K562 (cell line): ENCODE data around the gene CFAP92. TPM values are rescaled to one million over a fixed set of nuclear protein-coding genes. Genes with fewer than 3 reads are reported as not detected.
A peak's percentile ranks its signal among the peaks of the same experiment; 100 is the strongest.

Source experiments
- BCOR ChIP-seq: fragments of 450-650 bp; IDR thresholded peaks from 2 replicates; pipeline ENCODE4 v1.6.1; 2016
- ETV5 ChIP-seq: sonication (generic); formaldehyde crosslinking; IDR thresholded peaks from 2 replicates; pipeline ENCODE4 v1.4.0; 2020; ENCODE audit warnings: low read depth, mild to moderate bottlenecking, missing genetic modification reagents
- GATA2 ChIP-seq: sonication (generic); formaldehyde crosslinking; IDR thresholded peaks from 2 replicates; pipeline ENCODE4 v1.4.0; 2020; ENCODE audit warnings: mild to moderate bottlenecking, missing genetic modification reagents
- HDAC1 ChIP-seq, 2 experiments: fragments of 450-650 bp; IDR thresholded peaks; 2 replicates each; pipeline ENCODE4 v1.6.1; 2016 to 2017; ENCODE audit warnings: inconsistent platforms in 1 of 2, mild to moderate bottlenecking in 1 of 2, moderate library complexity in 1 of 2
- L3MBTL2 ChIP-seq: fragments of 450-650 bp; IDR thresholded peaks from 2 replicates; pipeline ENCODE4 v1.6.1; 2016; ENCODE audit warnings: mild to moderate bottlenecking, moderate library complexity
- LEF1 ChIP-seq: fragments of 450-650 bp; IDR thresholded peaks from 2 replicates; pipeline ENCODE4 v1.6.1; 2016; ENCODE audit warnings: mild to moderate bottlenecking
- MEIS2 ChIP-seq: fragments of 450-650 bp; IDR thresholded peaks from 2 replicates; pipeline ENCODE4 v1.6.1; 2014; ENCODE audit warnings: mild to moderate bottlenecking; ENCODE audit not compliant: partially characterized antibody
- SIN3A ChIP-seq, 2 experiments: fragments of 150-350 bp in 1 of 2; IDR thresholded peaks; 2 replicates each; pipeline ENCODE4 v1.6.1; 2011 to 2016; ENCODE audit warnings: borderline replicate concordance in 2 of 2, low read depth in 2 of 2, low read length in 2 of 2, mild to moderate bottlenecking in 2 of 2, moderate library complexity in 2 of 2; ENCODE audit not compliant: control insufficient read depth in 1 of 2
- TRIM24 ChIP-seq, 2 experiments: fragments of 450-650 bp; IDR thresholded peaks; 2 replicates each; pipeline ENCODE4 v1.6.1; 2016
- polyA plus RNA-seq, 8 experiments: library from polyadenylated mRNA; depleted of rRNA in 4 of 8; stranded (reverse) in 5 of 8; unstranded in 3 of 8; fragments of >200 nt; fragmentation: Nextera tagmentation in 2 of 8; fragmentation: Illumina TruSeq in 1 of 8; extraction: Ambion mirVana in 2 of 8; extraction: Trizol in 1 of 8; gene quantifications; 2 replicates each; pipeline versions ENCODE4 v1.2.1 to v1.2.3, GENCODE V29; 2011 to 2014; ENCODE audit warnings: inconsistent platforms in 1 of 8, missing spikeins in 1 of 8
- total RNA-seq, 7 experiments: library from RNA; depleted of rRNA in 6 of 7; stranded (reverse); fragments of >200 nt in 6 of 7; fragmentation: Illumina TruSeq in 2 of 7; extraction: Trizol in 2 of 7; gene quantifications; 2 replicates each; pipeline versions ENCODE4 v1.2.1 to v1.2.3, GENCODE V29; 2011 to 2021; ENCODE audit warnings: low replicate concordance in 1 of 7
- TF ChIP-seq, protein P1 (sequence below): sonication (generic); IDR thresholded peaks from 2 replicates; pipeline ENCODE4 v1.6.1; 2016
- TF ChIP-seq, protein P2 (sequence below): fragments of 200-800 bp; sonication (Bioruptor generic); IDR thresholded peaks from 2 replicates; pipeline ENCODE4 v1.6.1; 2017; ENCODE audit warnings: missing genetic modification characterization, missing compliant biosample characterization
- TF ChIP-seq, protein P3 (sequence below), 2 experiments: fragments of 450-650 bp; conservative IDR thresholded peaks; 2 replicates each; pipeline ENCODE4 v1.6.1; 2017; ENCODE audit warnings: mild to moderate bottlenecking in 2 of 2, moderate library complexity in 2 of 2
- TF ChIP-seq, protein P4 (sequence below), 2 experiments: IDR thresholded peaks; 2 replicates each; pipeline ENCODE4 v1.6.1; 2011; ENCODE audit warnings: borderline replicate concordance in 1 of 2, control low read depth in 1 of 2, low read depth in 1 of 2, low read length in 1 of 2, mild to moderate bottlenecking in 1 of 2, mixed read lengths in 1 of 2, moderate library complexity in 1 of 2; ENCODE audit not compliant: insufficient read depth in 1 of 2, insufficient read length in 1 of 2, poor library complexity in 1 of 2, severe bottlenecking in 1 of 2; ENCODE audit errors: extremely low read depth in 1 of 2

The CFAP92 gene
- total and polyA plus RNA-seq, 9 of the 15 experiments (the other 6 are each of a cell fraction or from before 2014, with no cell fraction given) = 0.06 to 0.62 (median 0.36) TPM

DNA sequence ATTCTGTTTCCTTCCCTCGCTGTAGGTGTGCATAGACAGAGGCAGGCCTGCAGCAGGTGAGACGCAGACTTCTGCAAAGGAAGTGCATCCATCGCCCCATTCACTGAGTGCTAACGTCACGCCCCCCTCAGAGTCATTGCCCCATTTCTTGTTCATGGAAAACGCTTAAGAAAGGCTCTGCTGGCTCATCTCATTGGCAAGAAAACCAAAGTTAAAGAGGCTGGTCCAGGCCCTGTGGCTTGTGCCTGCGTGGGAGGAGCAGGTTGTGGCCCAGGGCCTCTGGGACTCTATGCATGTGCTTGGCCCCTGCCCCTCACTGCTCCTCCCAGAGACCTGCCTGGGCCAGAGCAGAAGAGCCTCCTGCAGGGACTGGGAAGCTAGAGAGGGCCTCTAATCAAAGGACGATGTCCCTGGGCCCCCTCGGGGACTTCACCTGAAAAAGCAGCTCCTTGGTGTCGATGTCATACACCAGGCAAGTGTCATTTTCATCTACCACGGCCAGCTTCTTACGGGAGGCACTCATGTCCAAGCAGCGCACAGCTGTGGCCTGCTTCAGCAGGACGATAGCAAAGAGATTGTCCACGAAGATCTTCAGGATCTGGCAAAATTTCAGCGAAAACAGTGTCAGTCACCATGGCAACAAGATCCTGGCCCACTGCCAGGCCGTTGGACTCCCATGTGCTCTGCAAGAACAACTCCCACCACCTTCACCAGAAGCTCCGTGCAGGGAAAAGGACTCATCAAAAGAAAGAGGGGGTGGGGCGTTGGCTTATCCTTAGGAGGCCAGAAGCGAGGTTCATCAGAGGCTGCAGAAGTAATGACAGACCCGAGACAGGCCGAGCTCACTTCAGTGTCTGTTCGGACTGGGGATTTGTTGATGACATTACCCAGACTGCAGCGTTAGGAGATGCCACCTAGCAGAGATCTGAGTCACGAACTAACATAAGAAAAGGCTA, 128.7 kb downstream of the CFAP92 start (continued):
- peak in 1 of 2 experiments; percentile 46; a peak in 1 of 4 replicates for TF ChIP-seq HDAC1 (IDR thresholded peaks at IDR 0.05)
- peak; percentile 59 for TF ChIP-seq L3MBTL2
- TF ChIP-seq, protein P1, sequence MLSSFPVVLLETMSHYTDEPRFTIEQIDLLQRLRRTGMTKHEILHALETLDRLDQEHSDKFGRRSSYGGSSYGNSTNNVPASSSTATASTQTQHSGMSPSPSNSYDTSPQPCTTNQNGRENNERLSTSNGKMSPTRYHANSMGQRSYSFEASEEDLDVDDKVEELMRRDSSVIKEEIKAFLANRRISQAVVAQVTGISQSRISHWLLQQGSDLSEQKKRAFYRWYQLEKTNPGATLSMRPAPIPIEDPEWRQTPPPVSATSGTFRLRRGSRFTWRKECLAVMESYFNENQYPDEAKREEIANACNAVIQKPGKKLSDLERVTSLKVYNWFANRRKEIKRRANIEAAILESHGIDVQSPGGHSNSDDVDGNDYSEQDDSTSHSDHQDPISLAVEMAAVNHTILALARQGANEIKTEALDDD = 0 out of 2 replicates have a peak, but pooled peaks have one; percentile 32
- TF ChIP-seq, protein P2, sequence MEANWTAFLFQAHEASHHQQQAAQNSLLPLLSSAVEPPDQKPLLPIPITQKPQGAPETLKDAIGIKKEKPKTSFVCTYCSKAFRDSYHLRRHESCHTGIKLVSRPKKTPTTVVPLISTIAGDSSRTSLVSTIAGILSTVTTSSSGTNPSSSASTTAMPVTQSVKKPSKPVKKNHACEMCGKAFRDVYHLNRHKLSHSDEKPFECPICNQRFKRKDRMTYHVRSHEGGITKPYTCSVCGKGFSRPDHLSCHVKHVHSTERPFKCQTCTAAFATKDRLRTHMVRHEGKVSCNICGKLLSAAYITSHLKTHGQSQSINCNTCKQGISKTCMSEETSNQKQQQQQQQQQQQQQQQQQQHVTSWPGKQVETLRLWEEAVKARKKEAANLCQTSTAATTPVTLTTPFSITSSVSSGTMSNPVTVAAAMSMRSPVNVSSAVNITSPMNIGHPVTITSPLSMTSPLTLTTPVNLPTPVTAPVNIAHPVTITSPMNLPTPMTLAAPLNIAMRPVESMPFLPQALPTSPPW (CRISPR knock-in tag) = peak; percentile 41
- 0 out of 4 replicates have a peak, but pooled peaks have one; percentile 19 to 22 for TF ChIP-seq TRIM24 (IDR thresholded peaks at IDR 0.05)
- 0 out of 2 replicates have a peak, but pooled peaks have one; percentile 27 for TF ChIP-seq ETV5 (CRISPR knock-in tag)
- TF ChIP-seq, protein P3, sequence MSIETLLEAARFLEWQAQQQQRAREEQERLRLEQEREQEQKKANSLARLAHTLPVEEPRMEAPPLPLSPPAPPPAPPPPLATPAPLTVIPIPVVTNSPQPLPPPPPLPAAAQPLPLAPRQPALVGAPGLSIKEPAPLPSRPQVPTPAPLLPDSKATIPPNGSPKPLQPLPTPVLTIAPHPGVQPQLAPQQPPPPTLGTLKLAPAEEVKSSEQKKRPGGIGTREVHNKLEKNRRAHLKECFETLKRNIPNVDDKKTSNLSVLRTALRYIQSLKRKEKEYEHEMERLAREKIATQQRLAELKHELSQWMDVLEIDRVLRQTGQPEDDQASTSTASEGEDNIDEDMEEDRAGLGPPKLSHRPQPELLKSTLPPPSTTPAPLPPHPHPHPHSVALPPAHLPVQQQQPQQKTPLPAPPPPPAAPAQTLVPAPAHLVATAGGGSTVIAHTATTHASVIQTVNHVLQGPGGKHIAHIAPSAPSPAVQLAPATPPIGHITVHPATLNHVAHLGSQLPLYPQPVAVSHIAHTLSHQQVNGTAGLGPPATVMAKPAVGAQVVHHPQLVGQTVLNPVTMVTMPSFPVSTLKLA (conservative IDR thresholded peaks at IDR 0.05) = peak in 1 of 2 experiments; percentile 79; a peak in 3 of 4 replicates
- peak; percentile 16 for TF ChIP-seq MEIS2
- TF ChIP-seq, protein P4, sequence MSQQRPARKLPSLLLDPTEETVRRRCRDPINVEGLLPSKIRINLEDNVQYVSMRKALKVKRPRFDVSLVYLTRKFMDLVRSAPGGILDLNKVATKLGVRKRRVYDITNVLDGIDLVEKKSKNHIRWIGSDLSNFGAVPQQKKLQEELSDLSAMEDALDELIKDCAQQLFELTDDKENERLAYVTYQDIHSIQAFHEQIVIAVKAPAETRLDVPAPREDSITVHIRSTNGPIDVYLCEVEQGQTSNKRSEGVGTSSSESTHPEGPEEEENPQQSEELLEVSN (IDR thresholded peaks at IDR 0.05; ENCODE audit: borderline replicate concordance in 1 of 2, extremely low read depth in 1 of 2, insufficient read depth in 1 of 2, insufficient read length in 1 of 2, low read depth in 1 of 2, low read length in 1 of 2, poor library complexity in 1 of 2, severe bottlenecking in 1 of 2) = peak in 1 of 2 experiments; percentile 16
- TF ChIP-seq GATA2 = 0 out of 2 replicates have a peak, but pooled peaks have one; percentile 45
- 0 out of 2 replicates have a peak, but pooled peaks have one; percentile 33 for TF ChIP-seq LEF1
- TF ChIP-seq BCOR = 0 out of 2 replicates have a peak, but pooled peaks have one; percentile 13
- TF ChIP-seq SIN3A (IDR thresholded peaks at IDR 0.05; ENCODE audit: borderline replicate concordance in 2 of 2, control insufficient read depth in 1 of 2, low read depth in 2 of 2, low read length in 2 of 2) = peak in 1 of 2 experiments; percentile 25; a peak in 1 of 4 replicates
